H1 (cell line): ENCODE measurements around the gene HS3ST1. TPM values are rescaled to one million over a fixed set of nuclear protein-coding genes. Genes with fewer than 3 reads are reported as not detected.

Experiments
- GABPA ChIP-seq: IDR thresholded peaks from 2 replicates; pipeline ENCODE4 v1.6.1; 2011; ENCODE audit warnings: mild to moderate bottlenecking, low read length, moderate library complexity, borderline replicate concordance; ENCODE audit not compliant: insufficient read depth
- RBBP5 ChIP-seq: IDR thresholded peaks from 2 replicates; pipeline ENCODE4 v1.7.1; 2012; ENCODE audit warnings: low read depth, mild to moderate bottlenecking, inconsistent platforms, low read length, moderate library complexity, borderline replicate concordance
- polyA plus RNA-seq, 7 experiments: library from polyadenylated mRNA; depleted of rRNA in 3 of 7; stranded (reverse) in 5 of 7; unstranded in 2 of 7; fragments of >200 nt in 5 of 7; fragments of 200-250 nt in 2 of 7; gene quantifications; 1 replicate in 5 of 7; 2 replicates in 1 of 7; 4 replicates in 1 of 7; pipeline versions ENCODE4 v1.2.1 to v1.2.3, GENCODE V29; 2011 to 2013; ENCODE audit warnings: missing spikeins in 2 of 7, mixed read lengths in 2 of 7
- total RNA-seq: library from RNA; stranded (reverse); fragmentation: NEBNext Ultra II Directional; extraction: Animal tissue kit (Norgen Biotek cat#: 25700); gene quantifications from 2 replicates; pipeline ENCODE4 v1.2.1, GENCODE V29; 2021

The HS3ST1 gene
- total and polyA plus RNA-seq, 2 of the 8 experiments (the other 6 are each of a cell fraction or from before 2014, with no cell fraction given): 0.50 to 1.5 TPM

- TF ChIP-seq GABPA (no peak), RBBP5 (no peak)
- TF ChIP-seq, all 59 proteins: peak for 0
These were observed 41.8 kb upstream of the HS3ST1 start (continued) for GRCh38 chr4:11470438-11471045.
